ENCODE data around the gene SLC26A2. TPM values are rescaled to one million over a fixed set of nuclear protein-coding genes. Genes with fewer than 3 reads are reported as not detected.

Gene SLC26A2
- total and polyA plus RNA-seq, 2 of the 8 experiments (the other 6 are each of a cell fraction or from before 2014, with no cell fraction given) = 3.7 to 11.4 TPM

GRCh38 chr5:150035139-150035895, 74.8 kb downstream of the SLC26A2 start:
- Histone ChIP-seq H2BK20ac (ENCODE audit: low read length) (no peak overlapping the region), H2AK5ac (ENCODE audit: low read depth, low read length) (no peak overlapping the region), H2BK5ac (ENCODE audit: low read depth, low read length) (no peak overlapping the region), H2BK15ac (ENCODE audit: low read length) (no peak overlapping the region), H3K9ac (replicated peaks in 1 of 4; ENCODE audit: extremely low read depth in 1 of 4, low read depth in 3 of 4, low read length in 3 of 4) (no peak overlapping the region), H3K23me2 (ENCODE audit: low read depth, low read length) (no peaks in the 10 kb centered on the region), H3K27me3 (replicated peaks in 1 of 4; ENCODE audit: control insufficient read depth in 3 of 4, extremely low read depth in 1 of 4, insufficient read depth in 3 of 4, low read length in 3 of 4) (no peaks in the 10 kb centered on the region), H3K23ac (ENCODE audit: insufficient read length) (no peak overlapping the region), H3K79me2 (ENCODE audit: control insufficient read depth in 1 of 2, insufficient read depth in 2 of 2, low read length in 2 of 2) (no peaks in the 10 kb centered on the region), H3K14ac (ENCODE audit: insufficient read length) (no peak overlapping the region), H3K9me3 (ENCODE audit: insufficient read depth in 2 of 2, low read depth in 1 of 2, low read length in 1 of 2) (no peaks in the 10 kb centered on the region), H2AFZ (ENCODE audit: low read length) (no peak overlapping the region), H3K79me1 (ENCODE audit: low read depth, low read length) (no peaks in the 10 kb centered on the region), H3K4ac (replicated peaks; ENCODE audit: insufficient read length, low read depth, low read length) (no peak overlapping the region), H2BK120ac (replicated peaks; ENCODE audit: low read depth, low read length) (no peak overlapping the region), H3K27ac (ENCODE audit: low read depth, low read length) (no peak overlapping the region), H3K4me3 (ENCODE audit: extremely low read depth in 1 of 4, insufficient read depth in 2 of 4, low read depth in 3 of 4, low read length in 4 of 4) (no peak overlapping the region), H3K4me2 (ENCODE audit: insufficient read depth in 1 of 2, low read depth in 2 of 2, low read length in 2 of 2) (no peak overlapping the region), H3K18ac (ENCODE audit: extremely low read depth, low read length) (no peak overlapping the region), H4K91ac (replicated peaks; ENCODE audit: insufficient read length, low read length) (no peak overlapping the region), H3K4me1 (replicated peaks in 1 of 4; ENCODE audit: control insufficient read depth in 3 of 4, insufficient read depth in 4 of 4, low read length in 3 of 4) (no peaks in the 10 kb centered on the region), H4K5ac (ENCODE audit: insufficient read length, low read depth, low read length) (no peak overlapping the region), H3K36me3 (ENCODE audit: control insufficient read depth in 2 of 4, insufficient read depth in 4 of 4, low read length in 3 of 4) (peaks cover 18 to 76% (median 60%) of the 10 kb centered on the region in 4 experiments), H4K8ac (ENCODE audit: extremely low read depth, insufficient read depth, low read length) (no peak overlapping the region), H4K20me1 (replicated peaks in 1 of 2; ENCODE audit: control insufficient read depth in 1 of 2, insufficient read depth in 2 of 2, low read length in 2 of 2) (peaks cover 0 to 4% of the 10 kb centered on the region in 2 experiments), H2BK12ac (ENCODE audit: low read depth, low read length) (no peak overlapping the region), H3K56ac (replicated peaks; ENCODE audit: insufficient read length, low read depth, low read length) (no peak overlapping the region)
- POLR2A ChIA-PET (ENCODE audit: partially characterized antibody) = interaction anchor here (1.1 kb wide), 1 partner anchor 34 kb away, joined by 3 read pairs; no protein-coding TSS in a partner anchor
- no peak for DNase-seq (ENCODE audit: low read depth in 1 of 2, low spot score in 2 of 2)
- CTCF ChIA-PET (ENCODE audit: partially characterized antibody) = interaction anchor here (1.3 to 2.5 kb wide), 4 partner anchors 10 to 201 kb away, joined by 3 to 10 read pairs (median 6); no protein-coding TSS in a partner anchor
- 91% methylated on average over 7 of the region's 7 CpGs; no CpG with 5 or more reads in 1 of the 2 experiments for WGBS, 2 experiments (ENCODE audit: extremely low coverage in 1 of 2, insufficient coverage in 1 of 2, insufficient read length in 1 of 2, insufficient replicate concordance in 2 of 2, low coverage in 1 of 2, low lambda C conversion rate in 2 of 2, missing lambda C conversion rate in 1 of 2)
- FAIRE-seq = no peak
- TF ChIP-seq BACH1 (IDR thresholded peaks at IDR 0.05; ENCODE audit: low read length) (no peak), CHD2 (IDR thresholded peaks at IDR 0.05; ENCODE audit: low read length) (no peak), SRF (IDR thresholded peaks at IDR 0.05; ENCODE audit: low read depth, low read length) (no peak), SIX5 (IDR thresholded peaks at IDR 0.05; ENCODE audit: low read depth, low read length) (no peak), TCF12 (IDR thresholded peaks at IDR 0.05; ENCODE audit: low read depth, low read length) (no peak), SAP30 (IDR thresholded peaks at IDR 0.05; ENCODE audit: insufficient read depth, insufficient replicate concordance, low read length) (no peak), GTF2F1 (IDR thresholded peaks at IDR 0.05; ENCODE audit: borderline replicate concordance, low read depth, low read length) (no peak), ATF2 (IDR thresholded peaks at IDR 0.05; ENCODE audit: low read length) (no peak), CTBP2 (IDR thresholded peaks at IDR 0.05; ENCODE audit: borderline replicate concordance, insufficient read depth, insufficient read length, low read length) (no peak), SP2 (IDR thresholded peaks at IDR 0.05; ENCODE audit: low read length) (no peak), SP4 (IDR thresholded peaks at IDR 0.05; ENCODE audit: low read length) (no peak), RFX5 (IDR thresholded peaks at IDR 0.05; ENCODE audit: borderline replicate concordance, low read depth, low read length) (no peak)
